WTC11 (cell line): ENCODE data around the gene EDAR. TPM values are rescaled to one million over a fixed set of nuclear protein-coding genes. Genes with fewer than 3 reads are reported as not detected.

Experiments
- ATAC-seq: fragments of 200-7000 bp; cut with Tn5 transposase; 2 replicates; pipeline ENCODE4 v1.10.0; 2021; ENCODE audit warnings: mild to moderate bottlenecking, moderate library complexity
- CTCF ChIA-PET: fragments of 300-600 bp; sonication (Branson Sonifier 250); formaldehyde crosslinking; loops from one replicate; lab custom pipeline; 2021; ENCODE audit warnings: antibody characterized with exemption; lab: Charles Lee
- POLR2A ChIA-PET: fragments of 350-600 bp; sonication (Branson Sonifier 250); formaldehyde crosslinking; loops from one replicate; lab custom pipeline; 2021; ENCODE audit warnings: antibody characterized with exemption; lab: Charles Lee
- DNase-seq: peaks from one replicate; pipeline ENCODE4 v3.0.0; 2021; ENCODE audit warnings: low spot score
- H3K27ac Mint-ChIP-seq: 2 replicates; pipeline ENCODE4 v1.8.0; 2021; ENCODE audit warnings: mixed read lengths
- H3K27me3 Mint-ChIP-seq: 2 replicates; pipeline ENCODE4 v1.8.0; 2021; ENCODE audit warnings: low read depth, mild to moderate bottlenecking, moderate library complexity, mixed read lengths
- H3K36me3 Mint-ChIP-seq: 2 replicates; pipeline ENCODE4 v1.8.0; 2021; ENCODE audit warnings: mixed read lengths
- H3K4me1 Mint-ChIP-seq: 2 replicates; pipeline ENCODE4 v1.8.0; 2022; ENCODE audit warnings: mixed read lengths
- H3K4me3 Mint-ChIP-seq: 2 replicates; pipeline ENCODE4 v1.8.0; 2021; ENCODE audit warnings: mild to moderate bottlenecking, moderate library complexity, mixed read lengths
- H3K9me3 Mint-ChIP-seq: 2 replicates; pipeline ENCODE4 v1.8.0; 2021; ENCODE audit warnings: mixed read lengths
- AFF4 ChIP-seq: sonication (generic); formaldehyde crosslinking; IDR thresholded peaks from 2 replicates; pipeline ENCODE4 v1.8.1; 2023; ENCODE audit warnings: mild to moderate bottlenecking, missing genetic modification reagents, borderline replicate concordance
- ATF2 ChIP-seq: sonication (generic); formaldehyde crosslinking; IDR thresholded peaks from 2 replicates; pipeline ENCODE4 v1.8.1; 2022; ENCODE audit warnings: low read depth, missing genetic modification reagents, borderline replicate concordance
- CREM ChIP-seq: sonication (generic); formaldehyde crosslinking; IDR thresholded peaks from 2 replicates; pipeline ENCODE4 v1.8.1; 2022; ENCODE audit warnings: mild to moderate bottlenecking, missing genetic modification reagents, moderate library complexity
- GABPB1 ChIP-seq: sonication (generic); formaldehyde crosslinking; IDR thresholded peaks from 2 replicates; pipeline ENCODE4 v1.8.1; 2023; ENCODE audit warnings: mild to moderate bottlenecking, missing genetic modification reagents
- MYBL2 ChIP-seq: sonication (generic); formaldehyde crosslinking; IDR thresholded peaks from 2 replicates; pipeline ENCODE4 v1.8.1; 2023; ENCODE audit warnings: mild to moderate bottlenecking, moderate library complexity, missing genetic modification reagents
- RELA ChIP-seq: sonication (generic); formaldehyde crosslinking; IDR thresholded peaks from 2 replicates; pipeline ENCODE4 v1.8.1; 2022; ENCODE audit warnings: missing genetic modification reagents, mild to moderate bottlenecking, borderline replicate concordance
- TCF7 ChIP-seq: sonication (generic); formaldehyde crosslinking; IDR thresholded peaks from 2 replicates; pipeline ENCODE4 v1.8.0; 2022; ENCODE audit warnings: mild to moderate bottlenecking, low read depth, missing genetic modification reagents, moderate library complexity
- ZBTB43 ChIP-seq: sonication (generic); formaldehyde crosslinking; IDR thresholded peaks from 2 replicates; pipeline ENCODE4 v1.8.1; 2023; ENCODE audit warnings: mild to moderate bottlenecking, missing genetic modification reagents
- ZNF121 ChIP-seq: sonication (generic); formaldehyde crosslinking; IDR thresholded peaks from 2 replicates; pipeline ENCODE4 v1.8.0; 2023; ENCODE audit warnings: missing genetic modification reagents
- ZNF219 ChIP-seq: sonication (generic); formaldehyde crosslinking; IDR thresholded peaks from 2 replicates; pipeline ENCODE4 v1.8.0; 2023; ENCODE audit warnings: missing genetic modification reagents, mild to moderate bottlenecking, borderline replicate concordance
- total RNA-seq: library from RNA; stranded (reverse); gene quantifications from 3 replicates; pipeline ENCODE4 v1.2.3, GENCODE V29; 2021
- TF ChIP-seq, protein P1 (sequence below): sonication (generic); formaldehyde crosslinking; IDR thresholded peaks from 2 replicates; pipeline ENCODE4 v1.8.1; 2022; ENCODE audit warnings: low read depth, mild to moderate bottlenecking, moderate library complexity, missing genetic modification reagents, borderline replicate concordance
- TF ChIP-seq, protein P2 (sequence below): sonication (generic); formaldehyde crosslinking; IDR thresholded peaks from 2 replicates; pipeline ENCODE4 v1.8.1; 2023; ENCODE audit warnings: mild to moderate bottlenecking, moderate library complexity, missing genetic modification reagents
- TF ChIP-seq, protein P3 (sequence below): sonication (generic); formaldehyde crosslinking; IDR thresholded peaks from 2 replicates; pipeline ENCODE4 v1.8.1; 2023; ENCODE audit warnings: mild to moderate bottlenecking, missing genetic modification reagents, moderate library complexity
- TF ChIP-seq, protein P4 (sequence below): fragments of 250-450 bp; sonication (Bioruptor Pico); IDR thresholded peaks from 2 replicates; pipeline ENCODE4 v2.1.2; 2022; ENCODE audit warnings: mild to moderate bottlenecking, moderate library complexity

Gene EDAR
- total RNA-seq, 1 experiment from 2014 or later: not detected

DNA sequence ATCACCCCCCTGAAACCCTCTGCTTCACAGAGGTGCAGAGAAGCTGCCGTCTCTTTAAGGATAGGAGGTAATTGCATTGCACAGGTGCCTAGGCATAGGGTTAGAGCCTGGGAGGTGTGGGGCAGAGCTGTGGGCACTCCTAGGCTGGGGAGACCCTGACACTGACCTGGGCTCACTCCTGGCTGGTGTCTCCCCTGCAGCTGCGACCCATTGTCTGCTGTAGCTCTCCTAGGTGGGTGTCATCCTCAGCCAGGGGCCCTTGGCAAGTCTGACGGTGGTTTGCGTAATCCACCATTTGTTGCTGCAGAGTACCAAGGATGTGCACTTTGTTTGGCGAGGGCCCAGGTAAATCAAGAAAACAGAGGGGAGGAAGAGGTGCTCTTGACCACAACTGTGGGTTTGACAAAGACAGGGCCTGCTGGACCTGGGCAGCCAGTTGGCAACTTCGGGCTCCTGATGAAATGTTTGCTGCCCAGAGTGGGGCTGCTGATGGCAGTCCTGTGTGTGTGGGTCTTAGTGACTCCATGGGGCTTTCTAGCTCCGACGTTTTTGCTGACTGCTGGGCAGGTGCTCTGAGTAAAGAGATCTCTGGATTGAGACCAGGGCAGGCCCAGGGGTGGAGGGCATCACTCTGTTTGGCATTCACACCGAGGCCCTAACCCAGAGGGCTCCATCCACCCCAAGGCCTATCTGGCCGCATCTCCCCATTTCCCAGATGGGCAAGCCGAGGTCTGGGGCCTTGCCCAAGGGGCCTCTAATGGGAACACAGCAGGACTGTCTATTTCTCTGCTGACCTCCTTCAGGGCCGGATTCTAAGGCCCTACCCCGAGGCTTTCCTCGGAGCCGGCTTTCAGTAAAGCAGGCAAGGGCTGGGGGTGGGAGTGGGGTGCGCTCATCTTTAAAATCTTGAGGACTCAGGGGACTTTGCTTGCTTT is 67.7 kb downstream of the EDAR start:
- Mint-ChIP-seq H3K36me3 (no peaks in the 10 kb centered on the region), H3K27me3 (no peaks in the 10 kb centered on the region), H3K27ac (no peak overlapping the region), H3K4me3 (no peak overlapping the region), H3K9me3 (no peaks in the 10 kb centered on the region), H3K4me1 (peaks cover 4% of the 10 kb centered on the region)
- ChIA-PET POLR2A (no interaction called here), CTCF (no interaction called here)
- TF ChIP-seq AFF4 (CRISPR knock-in tag) (no peak), CREM (CRISPR knock-in tag) (no peak), TCF7 (CRISPR knock-in tag) (no peak), RELA (CRISPR knock-in tag) (no peak), MYBL2 (no peak), ZNF219 (no peak), ATF2 (CRISPR knock-in tag) (no peak), ZBTB43 (CRISPR knock-in tag) (no peak), ZNF121 (CRISPR knock-in tag) (no peak), GABPB1 (CRISPR knock-in tag) (no peak)
- TF ChIP-seq, protein P1, sequence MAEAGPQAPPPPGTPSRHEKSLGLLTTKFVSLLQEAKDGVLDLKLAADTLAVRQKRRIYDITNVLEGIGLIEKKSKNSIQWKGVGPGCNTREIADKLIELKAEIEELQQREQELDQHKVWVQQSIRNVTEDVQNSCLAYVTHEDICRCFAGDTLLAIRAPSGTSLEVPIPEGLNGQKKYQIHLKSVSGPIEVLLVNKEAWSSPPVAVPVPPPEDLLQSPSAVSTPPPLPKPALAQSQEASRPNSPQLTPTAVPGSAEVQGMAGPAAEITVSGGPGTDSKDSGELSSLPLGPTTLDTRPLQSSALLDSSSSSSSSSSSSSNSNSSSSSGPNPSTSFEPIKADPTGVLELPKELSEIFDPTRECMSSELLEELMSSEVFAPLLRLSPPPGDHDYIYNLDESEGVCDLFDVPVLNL: no peak
- TF ChIP-seq, protein P2, sequence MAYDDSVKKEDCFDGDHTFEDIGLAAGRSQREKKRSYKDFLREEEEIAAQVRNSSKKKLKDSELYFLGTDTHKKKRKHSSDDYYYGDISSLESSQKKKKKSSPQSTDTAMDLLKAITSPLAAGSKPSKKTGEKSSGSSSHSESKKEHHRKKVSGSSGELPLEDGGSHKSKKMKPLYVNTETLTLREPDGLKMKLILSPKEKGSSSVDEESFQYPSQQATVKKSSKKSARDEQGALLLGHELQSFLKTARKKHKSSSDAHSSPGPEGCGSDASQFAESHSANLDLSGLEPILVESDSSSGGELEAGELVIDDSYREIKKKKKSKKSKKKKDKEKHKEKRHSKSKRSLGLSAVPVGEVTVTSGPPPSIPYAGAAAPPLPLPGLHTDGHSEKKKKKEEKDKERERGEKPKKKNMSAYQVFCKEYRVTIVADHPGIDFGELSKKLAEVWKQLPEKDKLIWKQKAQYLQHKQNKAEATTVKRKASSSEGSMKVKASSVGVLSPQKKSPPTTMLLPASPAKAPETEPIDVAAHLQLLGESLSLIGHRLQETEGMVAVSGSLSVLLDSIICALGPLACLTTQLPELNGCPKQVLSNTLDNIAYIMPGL (CRISPR knock-in tag): no peak
- TF ChIP-seq, protein P3, sequence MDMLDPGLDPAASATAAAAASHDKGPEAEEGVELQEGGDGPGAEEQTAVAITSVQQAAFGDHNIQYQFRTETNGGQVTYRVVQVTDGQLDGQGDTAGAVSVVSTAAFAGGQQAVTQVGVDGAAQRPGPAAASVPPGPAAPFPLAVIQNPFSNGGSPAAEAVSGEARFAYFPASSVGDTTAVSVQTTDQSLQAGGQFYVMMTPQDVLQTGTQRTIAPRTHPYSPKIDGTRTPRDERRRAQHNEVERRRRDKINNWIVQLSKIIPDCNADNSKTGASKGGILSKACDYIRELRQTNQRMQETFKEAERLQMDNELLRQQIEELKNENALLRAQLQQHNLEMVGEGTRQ (CRISPR knock-in tag): no peak
- TF ChIP-seq, protein P4, sequence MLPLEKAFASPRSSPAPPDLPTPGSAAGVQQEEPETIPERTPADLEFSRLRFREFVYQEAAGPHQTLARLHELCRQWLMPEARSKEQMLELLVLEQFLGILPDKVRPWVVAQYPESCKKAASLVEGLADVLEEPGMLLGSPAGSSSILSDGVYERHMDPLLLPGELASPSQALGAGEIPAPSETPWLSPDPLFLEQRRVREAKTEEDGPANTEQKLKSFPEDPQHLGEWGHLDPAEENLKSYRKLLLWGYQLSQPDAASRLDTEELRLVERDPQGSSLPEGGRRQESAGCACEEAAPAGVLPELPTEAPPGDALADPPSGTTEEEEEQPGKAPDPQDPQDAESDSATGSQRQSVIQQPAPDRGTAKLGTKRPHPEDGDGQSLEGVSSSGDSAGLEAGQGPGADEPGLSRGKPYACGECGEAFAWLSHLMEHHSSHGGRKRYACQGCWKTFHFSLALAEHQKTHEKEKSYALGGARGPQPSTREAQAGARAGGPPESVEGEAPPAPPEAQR (CRISPR knock-in tag): no peak
- DNase-seq: no peak
- no peak for ATAC-seq
